ENCODE measurements around the gene MYOM3.

Gene MYOM3

DNA sequence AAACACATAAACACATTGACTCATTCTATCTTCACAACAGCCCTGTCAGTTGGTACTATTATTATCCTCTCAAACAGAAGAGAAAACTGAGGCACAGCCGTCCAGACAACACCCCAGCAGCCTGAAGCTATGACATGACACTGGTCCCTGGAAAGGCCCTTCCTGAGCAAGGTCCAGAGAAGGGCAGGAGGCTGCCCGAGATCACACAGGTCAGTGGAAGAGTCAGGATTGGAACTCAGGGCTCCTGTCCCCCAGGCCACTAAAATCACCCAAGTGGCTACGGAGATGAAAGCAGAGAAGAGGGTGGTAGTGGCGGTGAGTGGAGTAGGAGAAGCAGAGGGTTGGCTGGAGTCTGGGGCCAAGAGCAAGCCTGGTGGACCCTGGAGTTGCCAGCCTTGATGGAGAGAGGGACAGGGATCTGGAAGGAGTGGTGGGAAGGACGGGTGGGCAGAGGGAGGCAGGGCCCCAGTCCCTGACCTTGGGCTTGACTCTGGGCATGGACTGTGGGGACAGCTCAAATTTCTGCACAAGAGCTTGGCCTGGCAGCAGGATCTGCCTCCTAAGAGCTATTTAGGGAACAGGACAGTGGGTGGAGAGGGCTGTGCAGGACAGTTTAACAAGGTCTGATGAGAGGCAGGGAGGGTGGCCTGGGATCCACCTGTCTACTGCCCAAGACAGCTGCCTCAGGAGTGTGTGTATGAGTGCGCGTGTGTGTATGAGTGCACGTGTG, 15.8 kb downstream of the MYOM3 start:
- no peak for DNase-seq (ENCODE audit: low read depth, low spot score)

DNA sequence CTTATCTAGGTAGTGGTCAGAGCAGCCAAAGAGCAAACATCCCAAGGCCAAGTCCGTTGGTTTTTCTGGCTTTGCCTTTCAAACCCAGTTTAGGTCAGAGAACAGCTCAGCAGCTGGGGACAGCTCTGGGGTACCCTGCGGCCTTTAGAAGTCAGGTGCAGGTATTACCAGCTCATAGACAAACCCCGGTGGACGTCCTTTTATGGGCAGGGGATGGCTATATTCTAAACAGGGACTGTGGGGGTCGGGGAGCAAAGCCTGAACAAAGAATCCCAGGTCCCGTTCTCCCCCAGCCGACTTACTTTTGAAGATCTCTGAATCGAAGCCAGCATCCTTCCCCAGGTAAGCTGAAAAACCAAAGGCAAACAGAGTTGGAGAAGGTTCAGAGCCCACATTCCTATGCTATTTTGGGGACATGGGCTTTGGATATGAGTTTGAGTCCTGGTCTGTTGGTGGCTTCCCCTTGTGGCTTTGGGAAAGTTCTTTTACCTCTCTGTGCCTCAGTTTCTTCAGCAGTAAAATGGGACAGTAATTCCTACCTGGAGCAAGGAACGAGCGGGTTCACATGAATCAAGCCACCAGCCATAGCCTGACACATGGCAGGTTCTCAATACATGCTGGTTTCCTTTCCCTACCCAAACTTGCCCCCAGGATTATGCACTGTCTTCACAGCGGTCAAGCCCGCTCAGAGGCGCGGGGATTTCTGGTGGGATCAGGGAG, 16.6 kb downstream of the MYOM3 start:
- DNase-seq (ENCODE audit: low read depth, low spot score): no peak

DNA sequence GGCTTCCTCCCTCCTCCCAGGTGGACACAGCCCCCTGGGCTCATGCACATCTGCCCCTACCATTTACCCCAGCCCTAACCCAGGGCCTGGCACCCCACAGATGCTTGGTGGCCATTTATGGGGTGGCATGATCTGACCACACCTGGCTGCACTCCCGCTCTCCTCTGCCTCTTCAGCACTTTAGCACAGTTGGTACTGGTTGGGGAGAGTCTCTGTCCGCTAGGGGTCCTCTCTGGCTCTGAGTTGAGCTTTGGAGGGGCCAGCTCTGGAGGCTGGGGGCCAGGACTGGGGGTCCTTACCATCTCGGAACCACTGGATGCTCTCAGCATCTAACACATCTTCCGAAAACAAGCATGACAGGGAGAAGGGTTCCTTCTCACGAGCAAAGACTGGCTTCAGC, 17.4 kb downstream of the MYOM3 start:
- DNase-seq (ENCODE audit: low read depth, low spot score): no peak

GRCh38 chr1:24093732-24094131, 18.2 kb downstream of the MYOM3 start:
- no peak for DNase-seq (ENCODE audit: low read depth, low spot score)

- DNase-seq (ENCODE audit: low read depth, low spot score): no peak
These were observed 19.0 kb downstream of the MYOM3 start for GRCh38 chr1:24092979-24093378.

- DNase-seq (ENCODE audit: low read depth, low spot score): no peak
These were observed 19.9 kb downstream of the MYOM3 start for GRCh38 chr1:24091971-24092482.

DNA sequence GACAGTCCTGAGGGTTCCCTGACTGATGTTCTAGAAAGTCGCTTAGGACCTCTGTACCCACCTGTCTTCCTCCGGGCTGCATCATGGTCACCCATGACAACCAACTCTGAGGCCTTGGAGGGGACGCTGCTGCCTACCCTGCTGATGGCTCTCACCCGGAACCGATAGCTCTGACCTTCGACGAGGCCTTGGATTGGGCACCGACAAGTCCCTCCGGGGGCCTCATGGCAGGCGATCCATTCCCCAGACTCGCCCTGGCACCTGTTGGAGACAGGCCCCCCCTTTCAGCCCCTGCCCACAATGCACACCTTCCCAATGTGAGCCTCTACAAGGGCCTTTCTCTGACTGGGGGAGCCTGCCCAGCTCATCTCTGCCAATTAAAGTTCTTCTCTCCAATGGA, 21.2 kb downstream of the MYOM3 start:
- no peak for DNase-seq (ENCODE audit: low read depth, low spot score)

- DNase-seq (ENCODE audit: low read depth, low spot score): no peak
These were observed 22.0 kb downstream of the MYOM3 start for GRCh38 chr1:24089743-24090555.

GRCh38 chr1:24089027-24089742, 22.8 kb downstream of the MYOM3 start:
- no peak for DNase-seq (ENCODE audit: low read depth, low spot score)

GRCh38 chr1:24086466-24086865, 25.5 kb downstream of the MYOM3 start:
- DNase-seq (ENCODE audit: low read depth, low spot score): no peak

- no peak for DNase-seq (ENCODE audit: low read depth, low spot score)
These were observed 26.4 kb downstream of the MYOM3 start for GRCh38 chr1:24085546-24085945.

GRCh38 chr1:24085007-24085406, 26.9 kb downstream of the MYOM3 start:
- no peak for DNase-seq (ENCODE audit: low read depth, low spot score)

- no peak for DNase-seq (ENCODE audit: low read depth, low spot score)
These were observed 27.9 kb downstream of the MYOM3 start for GRCh38 chr1:24084050-24084449.

- DNase-seq (ENCODE audit: low read depth, low spot score): no peak
These were observed 29.6 kb downstream of the MYOM3 start for GRCh38 chr1:24082372-24082771.

GRCh38 chr1:24081190-24081589, 30.7 kb downstream of the MYOM3 start:
- DNase-seq (ENCODE audit: low read depth, low spot score): no peak

- DNase-seq (ENCODE audit: low read depth, low spot score): no peak
These were observed 31.8 kb downstream of the MYOM3 start for GRCh38 chr1:24080131-24080530.

GRCh38 chr1:24077278-24077978, 34.5 kb downstream of the MYOM3 start:
- DNase-seq (ENCODE audit: low read depth, low spot score): no peak

- DNase-seq (ENCODE audit: low read depth, low spot score): no peak
These were observed 36.0 kb downstream of the MYOM3 start for GRCh38 chr1:24075946-24076345.

DNA sequence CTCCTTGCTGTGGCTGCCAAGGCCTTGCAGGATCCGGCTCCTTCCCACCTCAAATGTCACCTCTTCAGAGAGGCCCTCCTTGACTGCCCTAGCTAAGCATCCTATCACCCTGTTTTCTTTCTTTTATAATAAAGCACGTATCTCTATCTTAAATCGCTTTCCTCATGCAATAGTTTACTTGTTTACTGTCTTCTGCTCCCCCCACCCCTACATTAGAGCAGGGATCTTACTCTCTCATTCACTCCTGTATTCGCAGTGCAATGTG, 36.4 kb downstream of the MYOM3 start:
- DNase-seq (ENCODE audit: low read depth, low spot score): no peak

GRCh38 chr1:24074817-24075589, 36.9 kb downstream of the MYOM3 start:
- DNase-seq (ENCODE audit: low read depth, low spot score): no peak
